IPS DF 19.7 (cell line): ENCODE results near the gene DPEP3.

Experiments used
- DNase-seq: peaks from one replicate; pipeline ENCODE4 v3.0.0-alpha.2; 2013; ENCODE audit warnings: low read depth, low spot score

Gene DPEP3

GRCh38 chr16:67931712-67932461 lies 48.4 kb downstream of the DPEP3 start, which contains the start of gene CTRL:
Gene CTRL, minus strand, starts transcription at chr16:67931862. Its CDS starts 10 bp downstream, at chr16:67931852.
- DNase-seq = no peak

- DNase-seq = no peak
Observed at GRCh38 chr16:67930678-67931211, 49.6 kb downstream of the DPEP3 start.

- DNase-seq = no peak
Observed at GRCh38 chr16:67930191-67930590, 50.1 kb downstream of the DPEP3 start.

GRCh38 chr16:67928561-67929364 lies 51.5 kb downstream of the DPEP3 start:
- no peak for DNase-seq

- DNase-seq = no peak
Observed at GRCh38 chr16:67928147-67928546, 52.2 kb downstream of the DPEP3 start.

GRCh38 chr16:67927131-67927941 lies 53.0 kb downstream of the DPEP3 start:
- DNase-seq = no peak

GRCh38 chr16:67926181-67926750 lies 54.0 kb downstream of the DPEP3 start:
- no peak for DNase-seq
